ENCODE data around the gene FERMT1. TPM values are rescaled to one million over a fixed set of nuclear protein-coding genes. Genes with fewer than 3 reads are reported as not detected.

The FERMT1 gene, protein sequence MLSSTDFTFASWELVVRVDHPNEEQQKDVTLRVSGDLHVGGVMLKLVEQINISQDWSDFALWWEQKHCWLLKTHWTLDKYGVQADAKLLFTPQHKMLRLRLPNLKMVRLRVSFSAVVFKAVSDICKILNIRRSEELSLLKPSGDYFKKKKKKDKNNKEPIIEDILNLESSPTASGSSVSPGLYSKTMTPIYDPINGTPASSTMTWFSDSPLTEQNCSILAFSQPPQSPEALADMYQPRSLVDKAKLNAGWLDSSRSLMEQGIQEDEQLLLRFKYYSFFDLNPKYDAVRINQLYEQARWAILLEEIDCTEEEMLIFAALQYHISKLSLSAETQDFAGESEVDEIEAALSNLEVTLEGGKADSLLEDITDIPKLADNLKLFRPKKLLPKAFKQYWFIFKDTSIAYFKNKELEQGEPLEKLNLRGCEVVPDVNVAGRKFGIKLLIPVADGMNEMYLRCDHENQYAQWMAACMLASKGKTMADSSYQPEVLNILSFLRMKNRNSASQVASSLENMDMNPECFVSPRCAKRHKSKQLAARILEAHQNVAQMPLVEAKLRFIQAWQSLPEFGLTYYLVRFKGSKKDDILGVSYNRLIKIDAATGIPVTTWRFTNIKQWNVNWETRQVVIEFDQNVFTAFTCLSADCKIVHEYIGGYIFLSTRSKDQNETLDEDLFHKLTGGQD
- total RNA-seq (2012; rRNA removed) (1.7 and 2.3 TPM in 2 replicates), polyA plus RNA-seq (2012; rRNA removed) (1.8 and 2.4 TPM in 2 replicates), Bru-seq, nascent RNA (percentile 31 among the genes with signal in this experiment), BruChase-seq, experiment 1, labeled RNA remaining after a 6-hour chase (percentile 27 among the genes with signal in this experiment), BruChase-seq, experiment 2, labeled RNA remaining after a 2-hour chase (percentile 24 among the genes with signal in this experiment)
- 0.69 and 0.79 TPM in 2 replicates for polyA plus RNA-seq (2012; cell fraction: cytosol; rRNA removed)
- polyA plus RNA-seq (2012; cell fraction: nucleus; rRNA removed; ENCODE audit: low replicate concordance) = 0.53 and 1.1 TPM in 2 replicates
- long read RNA-seq, partial matches to known transcripts = 2 of 3 reads
- long read RNA-seq, other reads (novel, unspliced or antisense) = 1 of 3 reads

DNA sequence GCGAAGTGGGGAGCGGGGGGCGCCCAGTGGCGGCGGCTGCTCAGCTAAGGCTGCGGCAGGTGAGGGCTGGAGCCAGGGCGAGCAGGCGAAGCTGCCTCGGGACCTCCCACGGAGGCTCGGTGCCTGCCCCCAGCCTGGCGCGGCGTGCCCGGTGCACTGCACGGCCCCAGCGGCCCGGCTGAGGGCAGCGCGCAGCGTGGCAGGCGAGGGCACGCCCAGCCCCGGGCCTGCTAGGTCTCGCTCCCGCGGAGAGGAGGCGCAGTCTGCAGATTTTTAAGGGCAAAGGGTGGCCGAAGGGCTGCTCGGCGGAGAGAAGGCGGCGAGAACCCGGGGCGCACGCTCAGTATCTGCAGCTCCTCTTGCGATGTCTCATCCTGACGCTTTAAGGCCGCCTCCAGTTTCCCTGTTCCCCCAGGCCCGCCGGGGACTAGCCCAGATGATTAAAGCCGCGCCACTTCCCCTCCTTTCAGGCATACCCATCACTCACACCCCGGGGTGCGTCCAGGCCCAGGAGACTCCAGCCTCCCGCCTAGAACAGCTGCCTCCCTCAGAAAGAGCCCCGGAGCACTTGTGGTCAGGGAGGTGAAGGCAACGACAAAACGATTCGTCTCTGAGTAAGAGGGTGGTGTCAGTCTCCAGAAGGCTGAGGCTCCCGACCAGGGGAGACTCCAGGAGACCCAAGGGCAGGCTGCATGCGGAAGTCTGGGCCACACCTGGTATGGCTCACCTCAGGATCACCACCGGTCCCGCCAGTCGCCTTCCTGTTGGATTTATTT, at the start of gene FERMT1:
TSS of gene FERMT1 (minus strand) at position 158 of the 776 bp plus-strand sequence. CDS start 3,476 bp downstream, outside the sequence.
- TF ChIP-seq MXI1 (IDR thresholded peaks at IDR 0.05; ENCODE audit: borderline replicate concordance, low read depth, low read length) (0 out of 2 replicates have a peak, but pooled peaks have one; percentile 16), ELK1 (IDR thresholded peaks at IDR 0.05; ENCODE audit: borderline replicate concordance, low read depth, low read length) (no peak)
- no TSS peak for BruUV-seq (replicated peaks)
- peaks cover 3% of the 10 kb centered on the region; the same call in 1 of the 2 replicates for H3K27me3 ChIP-seq (ENCODE audit: control insufficient read depth, insufficient read depth, low read length)
- peak within 1 kb of the TSS; percentile 90 for H2AFZ ChIP-seq (replicated peaks; ENCODE audit: low read length, poor library complexity)
- H4K91ac ChIP-seq (ENCODE audit: insufficient read depth, low read depth, low read length) = peak within 1 kb of the TSS; percentile 25; the same call in 1 of the 2 replicates
- H3K4me1 ChIP-seq (ENCODE audit: control insufficient read depth, insufficient read depth, low read length) = peaks cover 3% of the 10 kb centered on the region; the same call in 1 of the 2 replicates
- H2AK5ac ChIP-seq (ENCODE audit: low read depth, low read length) = 0 out of 2 replicates have a peak within 1 kb of the TSS, but pooled peaks have one; percentile 14
- DNase-seq (peak; percentile 54), ATAC-seq (ENCODE audit: low read depth) (peak; percentile 96)
- no peak within 1 kb of the TSS for H2BK20ac ChIP-seq (ENCODE audit: low read depth, low read length)
- no peaks in the 10 kb centered on the region; the same call in 1 of the 2 replicates for H3K9me1 ChIP-seq (ENCODE audit: insufficient read depth, low read length)
- in situ Hi-C loops (cut with MboI; ENCODE audit: low sequenced_read_pairs) = no loop called here
- ChIA-PET POLR2A (ENCODE audit: unreplicated experiment) (no interaction called here), CTCF (interaction anchor here (1.0 kb wide), 1 partner anchor 17 kb away, joined by 3 read pairs; no protein-coding TSS in a partner anchor)
- H4K8ac ChIP-seq (ENCODE audit: low read depth in 2 of 2, low read length in 2 of 2) = peak within 1 kb of the TSS; percentile 70 to 76; a peak in 3 of 4 replicates
- no peaks in the 10 kb centered on the region for H4K20me1 ChIP-seq (ENCODE audit: insufficient read depth, low read length)
- no peak within 1 kb of the TSS for H2BK5ac ChIP-seq (ENCODE audit: low read depth, low read length, poor library complexity, severe bottlenecking)
- dilution Hi-C loops (cut with HindIII; ENCODE audit: low sequenced_read_pairs, unreplicated experiment) = no loop called here
- peak within 1 kb of the TSS; percentile 72 for H3K4ac ChIP-seq (ENCODE audit: low read depth, low read length)
- peak within 1 kb of the TSS; percentile 98 for H3K4me2 ChIP-seq (ENCODE audit: low read depth, low read length)
- no peak within 1 kb of the TSS; the same call in 1 of the 2 replicates for H3K14ac ChIP-seq (replicated peaks; ENCODE audit: low read depth, low read length)
- H3K9ac ChIP-seq (ENCODE audit: low read depth, low read length) = peak within 1 kb of the TSS; percentile 45
- intact Hi-C loops (cut with micrococcal nuclease) = no loop called here
- H3K4me3 ChIP-seq (ENCODE audit: insufficient read depth, low read depth, low read length) = peak within 1 kb of the TSS; percentile 47
- no peak within 1 kb of the TSS for H2BK120ac ChIP-seq (ENCODE audit: low read depth, low read length)
- peak within 1 kb of the TSS; percentile 52 for H2AK9ac ChIP-seq (replicated peaks; ENCODE audit: low read depth, low read length, poor library complexity)
- 0 out of 2 replicates have a peak within 1 kb of the TSS, but pooled peaks have one; percentile 14 for H3K23ac ChIP-seq (ENCODE audit: low read depth, low read length)
- 4% methylated on average over 23 of the region's 55 CpGs; no CpG with 5 or more reads in 1 of the 2 experiments for WGBS, 2 experiments (ENCODE audit: extremely low coverage in 2 of 2, insufficient read length in 1 of 2)
- no peak within 1 kb of the TSS for H3K18ac ChIP-seq (ENCODE audit: low read depth, low read length)
- peak within 1 kb of the TSS; percentile 34; the same call in 1 of the 2 replicates for H3K27ac ChIP-seq (ENCODE audit: insufficient read depth, low read length)
- no peaks in the 10 kb centered on the region for H3K9me3 ChIP-seq (ENCODE audit: control insufficient read depth, insufficient read depth, low read length)
- H3K56ac ChIP-seq (ENCODE audit: extremely low read depth, insufficient read depth, low read length) = no peak within 1 kb of the TSS; the same call in none of the 2 replicates
- no peaks in the 10 kb centered on the region for H3K36me3 ChIP-seq (ENCODE audit: control insufficient read depth, insufficient read depth, low read length)
- H3K79me1 ChIP-seq (ENCODE audit: low read depth in 1 of 2, low read length in 2 of 2) = no peaks in the 10 kb centered on the region
- no peak within 1 kb of the TSS for H2BK15ac ChIP-seq (ENCODE audit: low read depth, low read length)
- no peak within 1 kb of the TSS for H4K5ac ChIP-seq (ENCODE audit: low read depth, low read length)
